Measurements from ENCODE around the gene JPH3.

DNA sequence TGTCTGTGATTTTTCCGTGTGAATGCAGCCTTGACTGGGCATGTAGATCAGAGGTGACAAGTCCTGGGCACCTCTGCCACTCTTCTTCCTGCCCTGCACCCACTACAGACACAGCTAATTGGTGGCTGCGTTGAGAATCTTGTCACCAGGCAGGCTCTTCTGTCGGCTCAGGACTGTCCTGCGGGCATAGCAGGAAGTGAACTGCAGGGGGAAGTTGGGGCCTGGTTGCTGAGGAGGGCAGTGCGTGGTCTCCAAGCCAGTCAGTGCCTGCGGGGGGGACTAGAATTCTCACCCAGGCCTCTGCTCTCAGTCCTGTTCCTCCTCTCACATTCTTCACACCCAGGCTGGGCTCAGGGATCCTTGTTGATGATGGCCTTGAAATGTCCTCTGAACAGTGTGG, 50.5 kb downstream of the JPH3 start:
- TF ChIP-seq, protein P1, sequence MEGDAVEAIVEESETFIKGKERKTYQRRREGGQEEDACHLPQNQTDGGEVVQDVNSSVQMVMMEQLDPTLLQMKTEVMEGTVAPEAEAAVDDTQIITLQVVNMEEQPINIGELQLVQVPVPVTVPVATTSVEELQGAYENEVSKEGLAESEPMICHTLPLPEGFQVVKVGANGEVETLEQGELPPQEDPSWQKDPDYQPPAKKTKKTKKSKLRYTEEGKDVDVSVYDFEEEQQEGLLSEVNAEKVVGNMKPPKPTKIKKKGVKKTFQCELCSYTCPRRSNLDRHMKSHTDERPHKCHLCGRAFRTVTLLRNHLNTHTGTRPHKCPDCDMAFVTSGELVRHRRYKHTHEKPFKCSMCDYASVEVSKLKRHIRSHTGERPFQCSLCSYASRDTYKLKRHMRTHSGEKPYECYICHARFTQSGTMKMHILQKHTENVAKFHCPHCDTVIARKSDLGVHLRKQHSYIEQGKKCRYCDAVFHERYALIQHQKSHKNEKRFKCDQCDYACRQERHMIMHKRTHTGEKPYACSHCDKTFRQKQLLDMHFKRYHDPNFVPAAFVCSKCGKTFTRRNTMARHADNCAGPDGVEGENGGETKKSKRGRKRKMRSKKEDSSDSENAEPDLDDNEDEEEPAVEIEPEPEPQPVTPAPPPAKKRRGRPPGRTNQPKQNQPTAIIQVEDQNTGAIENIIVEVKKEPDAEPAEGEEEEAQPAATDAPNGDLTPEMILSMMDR (IDR thresholded peaks at IDR 0.05) = no peak
- TF ChIP-seq POLR2A (IDR thresholded peaks at IDR 0.05) = no peak

Measured in tibial nerve (tissue), 3 donors.